Measurements from ENCODE around the gene VEGFA.
A peak's percentile ranks its signal among the peaks of the same experiment; 100 is the strongest.
"Not testable (repeated sequence)": the region's sequence is repeated elsewhere in the genome, so short reads cannot be mapped to it uniquely, and the experiment has no call there.

VEGFA gene

GRCh38 chr6:43808412-43808811, 38.4 kb downstream of the VEGFA start:
- in situ Hi-C loops (cut with HindIII; ENCODE audit: low pct_ligation_motif_present, low pct_unique_long_range_greater_than_20kb, low sequenced_read_pairs): no loop called here
- no peak for DNase-seq

- peak; percentile 37 for DNase-seq
- in situ Hi-C loops (cut with HindIII; ENCODE audit: low pct_ligation_motif_present, low pct_unique_long_range_greater_than_20kb, low sequenced_read_pairs): no loop called here
Measured at GRCh38 chr6:43809417-43810305, 39.6 kb downstream of the VEGFA start.

GRCh38 chr6:43810965-43811732, 41.1 kb downstream of the VEGFA start:
- in situ Hi-C loops (cut with HindIII; ENCODE audit: low pct_ligation_motif_present, low pct_unique_long_range_greater_than_20kb, low sequenced_read_pairs): no loop called here
- no peak for DNase-seq

- in situ Hi-C loops (cut with HindIII; ENCODE audit: low pct_ligation_motif_present, low pct_unique_long_range_greater_than_20kb, low sequenced_read_pairs): no loop called here
- DNase-seq: no peak
Measured at GRCh38 chr6:43811733-43812099, 41.7 kb downstream of the VEGFA start.

- in situ Hi-C loops (cut with HindIII; ENCODE audit: low pct_ligation_motif_present, low pct_unique_long_range_greater_than_20kb, low sequenced_read_pairs): no loop called here
- no peak for DNase-seq
Measured at GRCh38 chr6:43812850-43813578, 43.0 kb downstream of the VEGFA start.

GRCh38 chr6:43814111-43814510, 44.1 kb downstream of the VEGFA start:
- in situ Hi-C loops (cut with HindIII; ENCODE audit: low pct_ligation_motif_present, low pct_unique_long_range_greater_than_20kb, low sequenced_read_pairs): no loop called here

GRCh38 chr6:43814865-43815264, 44.9 kb downstream of the VEGFA start:
- in situ Hi-C loops (cut with HindIII; ENCODE audit: low pct_ligation_motif_present, low pct_unique_long_range_greater_than_20kb, low sequenced_read_pairs): no loop called here
- DNase-seq: no peak

More at GRCh38 chr6:43814111-43814510, 44.1 kb downstream of the VEGFA start:
- DNase-seq: no peak

GRCh38 chr6:43817192-43817591, 47.2 kb downstream of the VEGFA start:
- DNase-seq: peak; percentile 36
- in situ Hi-C loops (cut with HindIII; ENCODE audit: low pct_ligation_motif_present, low pct_unique_long_range_greater_than_20kb, low sequenced_read_pairs): no loop called here

GRCh38 chr6:43818973-43819372, 49.0 kb downstream of the VEGFA start:
- DNase-seq; in situ Hi-C loops (cut with HindIII; ENCODE audit: low pct_ligation_motif_present, low pct_unique_long_range_greater_than_20kb, low sequenced_read_pairs): not testable (repeated sequence)

- in situ Hi-C loops (cut with HindIII; ENCODE audit: low pct_ligation_motif_present, low pct_unique_long_range_greater_than_20kb, low sequenced_read_pairs): no loop called here
- DNase-seq: no peak
Measured at GRCh38 chr6:43819958-43820357, 49.9 kb downstream of the VEGFA start.

- no peak for DNase-seq
- in situ Hi-C loops (cut with HindIII; ENCODE audit: low pct_ligation_motif_present, low pct_unique_long_range_greater_than_20kb, low sequenced_read_pairs): no loop called here
Measured at GRCh38 chr6:43820486-43820885, 50.5 kb downstream of the VEGFA start.

- in situ Hi-C loops (cut with HindIII; ENCODE audit: low pct_ligation_motif_present, low pct_unique_long_range_greater_than_20kb, low sequenced_read_pairs): no loop called here
Measured at GRCh38 chr6:43821101-43821886, 51.3 kb downstream of the VEGFA start.

GRCh38 chr6:43823390-43823789, 53.4 kb downstream of the VEGFA start:
- in situ Hi-C loops (cut with HindIII; ENCODE audit: low pct_ligation_motif_present, low pct_unique_long_range_greater_than_20kb, low sequenced_read_pairs): no loop called here
- no peak for DNase-seq

More at GRCh38 chr6:43821101-43821886, 51.3 kb downstream of the VEGFA start:
- no peak for DNase-seq

- in situ Hi-C loops (cut with HindIII; ENCODE audit: low pct_ligation_motif_present, low pct_unique_long_range_greater_than_20kb, low sequenced_read_pairs): no loop called here
- DNase-seq: peak; percentile 55
Measured at GRCh38 chr6:43823879-43824702, 54.1 kb downstream of the VEGFA start.

- no peak for DNase-seq
- in situ Hi-C loops (cut with HindIII; ENCODE audit: low pct_ligation_motif_present, low pct_unique_long_range_greater_than_20kb, low sequenced_read_pairs): no loop called here
Measured at GRCh38 chr6:43824703-43825064, 54.7 kb downstream of the VEGFA start.

GRCh38 chr6:43825187-43826115, 55.4 kb downstream of the VEGFA start:
- no peak for DNase-seq
- in situ Hi-C loops (cut with HindIII; ENCODE audit: low pct_ligation_motif_present, low pct_unique_long_range_greater_than_20kb, low sequenced_read_pairs): no loop called here

- no peak for DNase-seq
- in situ Hi-C loops (cut with HindIII; ENCODE audit: low pct_ligation_motif_present, low pct_unique_long_range_greater_than_20kb, low sequenced_read_pairs): no loop called here
Measured at GRCh38 chr6:43826730-43827129, 56.7 kb downstream of the VEGFA start.
